Measurements from ENCODE around the gene GATM.

- TF ChIP-seq CTCF (IDR thresholded peaks at IDR 0.05) = peak; percentile 47
- peak; percentile 78 for TF ChIP-seq EZH2 (IDR thresholded peaks at IDR 0.05)
- TF ChIP-seq EZH2phosphoT487 (IDR thresholded peaks at IDR 0.05) = peak; percentile 64
These were observed at the start of gene GATM for GRCh38 chr15:45378149-45378912.
